Osteoblast (primary cell): ENCODE data around the gene PWP2. TPM values are rescaled to one million over a fixed set of nuclear protein-coding genes. Genes with fewer than 3 reads are reported as not detected.
"Not testable (repeated sequence)": the region's sequence is repeated elsewhere in the genome, so short reads cannot be mapped to it uniquely, and the experiment has no call there.

Experiments used
- DNase-seq: peaks from one replicate; pipeline ENCODE4 v3.0.0; 2011; ENCODE audit warnings: low spot score, mixed read lengths; ENCODE audit not compliant: insufficient read length; ENCODE audit errors: missing footprints
- H2AFZ ChIP-seq: 2 replicates; pipeline ENCODE4 v1.6.0; 2011; ENCODE audit warnings: mild to moderate bottlenecking, low read length
- H3K27ac ChIP-seq: 2 replicates; pipeline ENCODE4 v1.5.1; 2011; ENCODE audit warnings: mild to moderate bottlenecking, low read depth, low read length, moderate library complexity
- H3K27me3 ChIP-seq: 2 replicates; pipeline ENCODE4 v1.6.0; 2012; ENCODE audit warnings: mild to moderate bottlenecking, control low read depth, inconsistent platforms, low read length, moderate library complexity; ENCODE audit not compliant: insufficient read depth
- H3K36me3 ChIP-seq: 2 replicates; pipeline ENCODE4 v1.5.1; 2011; ENCODE audit warnings: mild to moderate bottlenecking, low read length, control low read depth, moderate library complexity; ENCODE audit not compliant: insufficient read depth
- H3K4me1 ChIP-seq: 2 replicates; pipeline ENCODE4 v1.5.1; 2011; ENCODE audit warnings: mild to moderate bottlenecking, low read length, control low read depth, moderate library complexity; ENCODE audit not compliant: insufficient read depth
- H3K4me2 ChIP-seq: 2 replicates; pipeline ENCODE4 v1.6.0; 2011; ENCODE audit warnings: mild to moderate bottlenecking, low read length; ENCODE audit not compliant: insufficient read depth
- H3K4me3 ChIP-seq: fragments of 200-600 bp; sonication (generic); 3 replicates; pipeline ENCODE4 v1.5.1; 2012; ENCODE audit warnings: mild to moderate bottlenecking, low read length, inconsistent platforms; ENCODE audit not compliant: insufficient read depth
- H3K79me2 ChIP-seq: 2 replicates; pipeline ENCODE4 v1.6.0; 2012; ENCODE audit warnings: mild to moderate bottlenecking, low read length, control low read depth, inconsistent platforms; ENCODE audit not compliant: insufficient read depth
- H3K9me3 ChIP-seq: 2 replicates; pipeline ENCODE4 v1.5.1; 2011; ENCODE audit warnings: low read depth, low read length, control low read depth
- H4K20me1 ChIP-seq: 2 replicates; pipeline ENCODE4 v1.6.0; 2012; ENCODE audit warnings: mild to moderate bottlenecking, low read length, control low read depth; ENCODE audit not compliant: insufficient read depth
- total RNA-seq: library from RNA; depleted of rRNA; stranded (reverse); fragments of >200 nt; gene quantifications from 2 replicates; pipeline ENCODE4 v1.2.3, GENCODE V29; 2012

PWP2 gene
- total RNA-seq, 1 donor: 2.2 TPM

- not testable (repeated sequence) for H3K9me3 ChIP-seq, H3K4me3 ChIP-seq, H3K79me2 ChIP-seq, DNase-seq, H3K27ac ChIP-seq, H3K4me2 ChIP-seq, H4K20me1 ChIP-seq, H2AFZ ChIP-seq, H3K4me1 ChIP-seq, H3K36me3 ChIP-seq, H3K27me3 ChIP-seq
These were observed 39.9 kb downstream of the PWP2 start for GRCh38 chr21:44147108-44147507.

GRCh38 chr21:44150255-44150654, 43.1 kb downstream of the PWP2 start:
- not testable (repeated sequence) for H3K27ac ChIP-seq, H3K4me1 ChIP-seq, H3K4me3 ChIP-seq, H3K27me3 ChIP-seq, H4K20me1 ChIP-seq, H2AFZ ChIP-seq, H3K36me3 ChIP-seq, H3K4me2 ChIP-seq, H3K79me2 ChIP-seq, DNase-seq, H3K9me3 ChIP-seq

- not testable (repeated sequence) for H3K4me2 ChIP-seq, DNase-seq, H3K4me3 ChIP-seq, H3K36me3 ChIP-seq, H3K79me2 ChIP-seq, H3K4me1 ChIP-seq, H3K9me3 ChIP-seq, H3K27ac ChIP-seq, H2AFZ ChIP-seq, H3K27me3 ChIP-seq, H4K20me1 ChIP-seq
These were observed 46.2 kb downstream of the PWP2 start for GRCh38 chr21:44153214-44153888.

GRCh38 chr21:44153889-44154228, 46.7 kb downstream of the PWP2 start:
- not testable (repeated sequence) for H3K4me1 ChIP-seq, DNase-seq, H4K20me1 ChIP-seq, H3K27me3 ChIP-seq, H3K4me2 ChIP-seq, H3K4me3 ChIP-seq, H3K79me2 ChIP-seq, H3K27ac ChIP-seq, H3K36me3 ChIP-seq, H2AFZ ChIP-seq, H3K9me3 ChIP-seq

GRCh38 chr21:44154816-44155230, 47.6 kb downstream of the PWP2 start:
- H3K36me3 ChIP-seq, H3K79me2 ChIP-seq, H3K4me3 ChIP-seq, H4K20me1 ChIP-seq, DNase-seq, H2AFZ ChIP-seq, H3K4me1 ChIP-seq, H3K27me3 ChIP-seq, H3K4me2 ChIP-seq, H3K27ac ChIP-seq, H3K9me3 ChIP-seq: not testable (repeated sequence)

- H3K9me3 ChIP-seq, H3K27me3 ChIP-seq, H3K27ac ChIP-seq, H3K79me2 ChIP-seq, H3K4me1 ChIP-seq, H4K20me1 ChIP-seq, DNase-seq, H3K4me3 ChIP-seq, H2AFZ ChIP-seq, H3K36me3 ChIP-seq, H3K4me2 ChIP-seq: not testable (repeated sequence)
These were observed 48.2 kb downstream of the PWP2 start for GRCh38 chr21:44155231-44155993.

GRCh38 chr21:44155994-44156380, 48.8 kb downstream of the PWP2 start:
- not testable (repeated sequence) for H3K79me2 ChIP-seq, H3K27me3 ChIP-seq, H3K36me3 ChIP-seq, H4K20me1 ChIP-seq, DNase-seq, H2AFZ ChIP-seq, H3K4me3 ChIP-seq, H3K4me2 ChIP-seq, H3K9me3 ChIP-seq, H3K27ac ChIP-seq, H3K4me1 ChIP-seq

- not testable (repeated sequence) for H4K20me1 ChIP-seq, H3K79me2 ChIP-seq, H3K9me3 ChIP-seq, H3K27me3 ChIP-seq, H3K4me1 ChIP-seq, H3K4me3 ChIP-seq, H3K27ac ChIP-seq, DNase-seq, H3K4me2 ChIP-seq, H2AFZ ChIP-seq, H3K36me3 ChIP-seq
These were observed 50.4 kb downstream of the PWP2 start for GRCh38 chr21:44157439-44158081.

- H3K36me3 ChIP-seq, H2AFZ ChIP-seq, DNase-seq, H3K79me2 ChIP-seq, H3K4me1 ChIP-seq, H3K27me3 ChIP-seq, H3K27ac ChIP-seq, H3K9me3 ChIP-seq, H4K20me1 ChIP-seq, H3K4me3 ChIP-seq, H3K4me2 ChIP-seq: not testable (repeated sequence)
These were observed 50.9 kb downstream of the PWP2 start for GRCh38 chr21:44158082-44158468.
